Stimulated activated CD4-positive, alpha-beta T cell treated with anti-CD3 and anti-CD28 coated beads, TNF-alpha, amount 100 ng/mL, for 24 hours (primary cell): ENCODE data around the gene DNAAF6.

Source experiments
- DNase-seq, 3 experiments: peaks; one replicate each; pipeline ENCODE4 v3.0.0-alpha.2; 2020; ENCODE audit warnings: low read depth in 3 of 3

The DNAAF6 gene

DNA sequence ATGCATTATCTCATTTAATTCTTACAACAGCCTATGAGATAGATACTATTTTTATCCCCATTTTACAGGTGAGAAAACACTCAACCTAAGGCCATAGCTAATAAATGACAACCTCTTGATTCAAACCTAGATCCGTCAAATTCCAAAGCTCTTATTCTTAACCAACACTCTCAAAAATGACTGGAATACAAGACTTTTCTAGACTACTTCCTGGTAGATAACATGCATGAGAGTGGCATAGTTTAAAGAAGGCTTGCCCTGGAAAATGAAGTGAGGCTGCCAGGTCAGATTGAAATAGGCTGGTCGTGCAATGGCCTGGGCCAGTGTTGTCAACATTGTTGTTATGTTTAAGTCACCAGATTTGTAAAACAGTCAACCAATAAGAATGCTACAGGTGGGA lies 86.6 kb downstream of the DNAAF6 start:
- no peak for DNase-seq
